Naive B cell (primary cell): ENCODE results near the gene AGL. TPM values are rescaled to one million over a fixed set of nuclear protein-coding genes. Genes with fewer than 3 reads are reported as not detected.
"Not testable (repeated sequence)": the region's sequence is repeated elsewhere in the genome, so short reads cannot be mapped to it uniquely, and the experiment has no call there.

Experiments used
- ATAC-seq, 2 donors: fragments of 150-1000 bp; cut with Tn5 transposase; 2 replicates each; pipeline ENCODE4 v1.10.0; 2021; ENCODE audit warnings: low read depth in 2 of 2, mild to moderate bottlenecking in 2 of 2, moderate library complexity in 2 of 2
- DNase-seq: peaks from one replicate; pipeline ENCODE4 v3.0.0; 2022
- H3K27ac Mint-ChIP-seq, 6 donors: one replicate each; pipeline ENCODE4 v1.8.0; 2020 to 2022; ENCODE audit warnings: mild to moderate bottlenecking in 6 of 6, mixed read lengths in 6 of 6, moderate library complexity in 5 of 6, inconsistent platforms in 2 of 6
- H3K27me3 Mint-ChIP-seq, 3 donors: one replicate each; pipeline ENCODE4 v1.8.0; 2021 to 2022; ENCODE audit warnings: mixed read lengths in 3 of 3, mild to moderate bottlenecking in 1 of 3
- H3K36me3 Mint-ChIP-seq, 2 donors: one replicate each; pipeline ENCODE4 v1.8.0; 2020 to 2022; ENCODE audit warnings: mixed read lengths in 2 of 2, inconsistent platforms in 1 of 2, mild to moderate bottlenecking in 1 of 2
- H3K4me1 Mint-ChIP-seq, 3 donors: one replicate each; pipeline ENCODE4 v1.8.0; 2020 to 2022; ENCODE audit warnings: mixed read lengths in 3 of 3, inconsistent platforms in 1 of 3, mild to moderate bottlenecking in 1 of 3, moderate library complexity in 1 of 3
- H3K4me3 Mint-ChIP-seq, 8 donors: one replicate each; pipeline ENCODE4 v1.8.0; 2020 to 2022; ENCODE audit warnings: mild to moderate bottlenecking in 8 of 8, mixed read lengths in 8 of 8, moderate library complexity in 8 of 8, inconsistent platforms in 2 of 8
- H3K9me3 Mint-ChIP-seq, 7 donors: one replicate each; pipeline ENCODE4 v1.8.0; 2020 to 2022; ENCODE audit warnings: mixed read lengths in 7 of 7, mild to moderate bottlenecking in 5 of 7, inconsistent platforms in 2 of 7, moderate library complexity in 1 of 7
- polyA plus RNA-seq, 6 donors: library from polyadenylated mRNA; unstranded; fragments of 300-500 nt; fragmentation: Illumina TruSeq; gene quantifications; one replicate each; pipeline ENCODE4 v1.2.3, GENCODE V29; 2021; ENCODE audit warnings: low read depth in 6 of 6

Gene AGL
- polyA plus RNA-seq, 6 donors from 2014 or later = 6.9 to 12.7 (median 9.7) TPM

- peaks cover 5 to 12% (median 8%) of the 10 kb centered on the region in 3 donors for H3K27me3 Mint-ChIP-seq
- peaks cover 4 to 6% (median 5%) of the 10 kb centered on the region in 3 donors for H3K4me1 Mint-ChIP-seq
- no peak for ATAC-seq
- H3K27ac Mint-ChIP-seq = no peak overlapping the region
- H3K36me3 Mint-ChIP-seq = no peaks in the 10 kb centered on the region
- no peak overlapping the region for H3K4me3 Mint-ChIP-seq
- peaks cover 0 to 11% (median 0%) of the 10 kb centered on the region in 7 donors for H3K9me3 Mint-ChIP-seq
- DNase-seq = no peak
Observed at GRCh38 chr1:99829269-99829668, 20.9 kb upstream of the AGL start.

GRCh38 chr1:99833911-99834310 is 16.2 kb upstream of the AGL start:
- not testable (repeated sequence) for DNase-seq

GRCh38 chr1:99836171-99837103 is 13.7 kb upstream of the AGL start:
- H3K27me3 Mint-ChIP-seq, H3K4me3 Mint-ChIP-seq, DNase-seq, H3K36me3 Mint-ChIP-seq, H3K4me1 Mint-ChIP-seq, ATAC-seq: not testable (repeated sequence)
- peak overlapping the region in 1 of 6 donors; percentile 22 for H3K27ac Mint-ChIP-seq
- peaks cover 3 to 18% (median 7%) of the 10 kb centered on the region in 7 donors for H3K9me3 Mint-ChIP-seq

More at GRCh38 chr1:99833911-99834310, 16.2 kb upstream of the AGL start:
- H3K27me3 Mint-ChIP-seq, H3K4me3 Mint-ChIP-seq, H3K9me3 Mint-ChIP-seq, H3K36me3 Mint-ChIP-seq, H3K4me1 Mint-ChIP-seq, ATAC-seq: not testable (repeated sequence)
- peak overlapping the region in 1 of 6 donors; percentile 47 for H3K27ac Mint-ChIP-seq

- not testable (repeated sequence) for H3K4me1 Mint-ChIP-seq, H3K27me3 Mint-ChIP-seq, ATAC-seq, H3K4me3 Mint-ChIP-seq, DNase-seq, H3K36me3 Mint-ChIP-seq, H3K27ac Mint-ChIP-seq
- H3K9me3 Mint-ChIP-seq = peaks cover 3 to 18% (median 7%) of the 10 kb centered on the region in 7 donors
Observed at GRCh38 chr1:99840353-99840752, 9.8 kb upstream of the AGL start.

GRCh38 chr1:99843760-99844159 is 6.4 kb upstream of the AGL start:
- Mint-ChIP-seq H3K27ac (no peak overlapping the region), H3K4me3 (no peak overlapping the region), H3K27me3 (peaks cover 0 to 8% (median 0%) of the 10 kb centered on the region in 3 donors), H3K9me3 (peaks cover 3 to 18% (median 7%) of the 10 kb centered on the region in 7 donors), H3K36me3 (peaks cover 7 to 9% of the 10 kb centered on the region in 2 donors), H3K4me1 (peaks cover 4 to 6% (median 4%) of the 10 kb centered on the region in 3 donors)
- DNase-seq (no peak), ATAC-seq (no peak)

- H3K36me3 Mint-ChIP-seq, H3K4me3 Mint-ChIP-seq, ATAC-seq, DNase-seq, H3K27ac Mint-ChIP-seq, H3K9me3 Mint-ChIP-seq, H3K27me3 Mint-ChIP-seq: not testable (repeated sequence)
- H3K4me1 Mint-ChIP-seq = peaks cover 11 to 15% (median 14%) of the 10 kb centered on the region in 3 donors
Observed at GRCh38 chr1:99845201-99845600, 5.0 kb upstream of the AGL start.

GRCh38 chr1:99849413-99849743 is 783 bp upstream of the AGL start:
- ATAC-seq = no peak
- Mint-ChIP-seq H3K27me3 (no peaks in the 10 kb centered on the region), H3K4me3 (peak overlapping the region; percentile 92 to 99 (median 97)), H3K9me3 (no peaks in the 10 kb centered on the region), H3K27ac (peak overlapping the region in 5 of 6 donors; percentile 18 to 93 (median 93)), H3K36me3 (peaks cover 0 to 9% of the 10 kb centered on the region in 2 donors), H3K4me1 (peaks cover 27 to 34% (median 27%) of the 10 kb centered on the region in 3 donors)
- peak; percentile 1 for DNase-seq

GRCh38 chr1:99850459-99851291 is 514 bp downstream of the AGL start:
- Mint-ChIP-seq H3K27ac (peak overlapping the region; percentile 65 to 95 (median 93)), H3K4me1 (peaks cover 27 to 34% (median 27%) of the 10 kb centered on the region in 3 donors), H3K27me3 (no peaks in the 10 kb centered on the region), H3K4me3 (peak overlapping the region; percentile 92 to 99 (median 97)), H3K36me3 (peaks cover 0 to 9% of the 10 kb centered on the region in 2 donors), H3K9me3 (no peaks in the 10 kb centered on the region)
- ATAC-seq (peak; percentile 5 to 17), DNase-seq (no peak)

- no peaks in the 10 kb centered on the region for H3K27me3 Mint-ChIP-seq
- H3K4me1 Mint-ChIP-seq = peaks cover 27 to 34% (median 27%) of the 10 kb centered on the region in 3 donors
- no peak for DNase-seq
- H3K9me3 Mint-ChIP-seq = no peaks in the 10 kb centered on the region
- no peak for ATAC-seq
- peaks cover 0 to 9% of the 10 kb centered on the region in 2 donors for H3K36me3 Mint-ChIP-seq
- H3K4me3 Mint-ChIP-seq = peak overlapping the region in 4 of 8 donors; percentile 15 to 94 (median 41)
- H3K27ac Mint-ChIP-seq = peak overlapping the region in 2 of 6 donors; percentile 35 to 86
Observed at GRCh38 chr1:99851850-99852454, 1.8 kb downstream of the AGL start.

GRCh38 chr1:99852648-99853047 is 2.5 kb downstream of the AGL start:
- H3K36me3 Mint-ChIP-seq = peaks cover 0 to 9% of the 10 kb centered on the region in 2 donors

GRCh38 chr1:99855914-99856450 is 5.8 kb downstream of the AGL start:
- H3K9me3 Mint-ChIP-seq = peaks cover 0 to under 1% (median 0%) of the 10 kb centered on the region in 7 donors
- H3K4me1 Mint-ChIP-seq = peaks cover 10 to 11% (median 11%) of the 10 kb centered on the region in 3 donors
- DNase-seq = no peak
- no peaks in the 10 kb centered on the region for H3K27me3 Mint-ChIP-seq
- H3K36me3 Mint-ChIP-seq = peaks cover 4 to 13% of the 10 kb centered on the region in 2 donors
- ATAC-seq = no peak
- no peak overlapping the region for H3K4me3 Mint-ChIP-seq
- H3K27ac Mint-ChIP-seq = no peak overlapping the region

More at GRCh38 chr1:99852648-99853047, 2.5 kb downstream of the AGL start:
- DNase-seq = no peak
- Mint-ChIP-seq H3K9me3 (no peaks in the 10 kb centered on the region), H3K4me1 (peaks cover 27 to 34% (median 27%) of the 10 kb centered on the region in 3 donors), H3K27me3 (no peaks in the 10 kb centered on the region), H3K4me3 (peak overlapping the region in 1 of 8 donors; percentile 94), H3K27ac (no peak overlapping the region)
- ATAC-seq = no peak

GRCh38 chr1:99857041-99857440 is 6.9 kb downstream of the AGL start:
- DNase-seq, H3K4me1 Mint-ChIP-seq, H3K9me3 Mint-ChIP-seq, H3K27ac Mint-ChIP-seq, H3K27me3 Mint-ChIP-seq, ATAC-seq, H3K4me3 Mint-ChIP-seq: not testable (repeated sequence)
- peaks cover 10 to 17% of the 10 kb centered on the region in 2 donors for H3K36me3 Mint-ChIP-seq
